ENCODE results near the gene CCPG1.

Gene CCPG1

DNA sequence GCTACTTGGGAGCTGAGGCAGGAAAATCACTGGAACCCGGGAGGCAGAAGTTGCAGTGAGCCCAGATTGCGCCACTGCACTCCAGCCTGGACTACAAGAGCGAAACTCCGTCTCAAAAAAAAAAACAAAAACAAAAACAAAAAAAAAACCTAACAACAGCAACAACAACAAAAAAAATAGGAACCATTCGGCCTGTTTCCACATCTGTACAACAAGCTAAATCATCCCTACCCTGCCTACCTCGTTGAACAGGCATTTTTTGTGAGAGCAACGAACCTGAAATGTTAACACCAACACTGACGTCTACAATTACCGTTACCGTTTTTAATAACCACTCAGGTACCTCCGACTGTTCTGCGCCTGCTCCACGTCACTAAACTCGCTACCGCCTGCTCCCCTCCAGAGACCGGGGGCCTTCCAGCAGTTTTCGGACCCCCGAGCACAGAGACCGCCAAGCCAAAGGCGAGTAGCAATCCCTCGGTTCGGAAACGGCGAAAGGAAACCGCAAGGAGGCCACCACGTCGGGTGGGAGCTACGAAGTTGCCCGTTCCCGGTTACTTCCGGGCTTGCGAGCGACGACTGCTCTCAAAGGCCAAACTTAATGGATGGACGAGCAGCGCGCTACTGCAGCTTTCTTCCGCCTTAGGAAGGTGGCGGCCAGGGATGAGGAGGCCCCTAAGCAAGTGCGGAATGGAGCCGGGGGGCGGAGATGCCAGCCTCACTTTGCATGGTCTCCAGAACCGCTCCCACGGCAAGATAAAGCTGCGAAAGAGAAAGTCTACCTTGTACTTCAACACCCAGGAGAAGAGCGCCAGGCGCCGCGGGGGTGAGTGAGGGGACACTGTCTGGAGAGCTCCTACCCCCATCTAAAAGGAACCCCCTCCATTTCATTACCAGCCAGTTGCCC is 89.3 kb downstream of the CCPG1 start, which contains the start of the genes PIGB and PIGBOS1:
PIGB (plus strand) TSS at position 635 of the 907 bp plus-strand sequence; CDS start at position 664, 29 bp downstream.
PIGBOS1 (minus strand) TSS at position 536 of the 907 bp plus-strand sequence. CDS start 1,331 bp downstream, outside the sequence.
- DNase-seq: peak; percentile 91
